ENCODE measurements around the gene HASPIN. TPM values are rescaled to one million over a fixed set of nuclear protein-coding genes. Genes with fewer than 3 reads are reported as not detected.
A peak's percentile ranks its signal among the peaks of the same experiment; 100 is the strongest.

HASPIN gene
- total and polyA plus RNA-seq, 2 experiments from 2014 or later, result 6.1 to 35.1 TPM

GRCh38 chr17:3766779-3767178 is 43.1 kb downstream of the HASPIN start:
- Histone ChIP-seq H3K27me3 (ENCODE audit: insufficient read depth) (no peaks in the 10 kb centered on the region), H3F3A (replicated peaks; ENCODE audit: low read depth) (no peaks in the 10 kb centered on the region), H3K36me3 (ENCODE audit: insufficient read depth) (no peaks in the 10 kb centered on the region), H3K4me2 (no peak overlapping the region), H3K4me3 (no peak overlapping the region), H3K27ac (ENCODE audit: low read depth) (no peak overlapping the region), H2AFZ (no peak overlapping the region), H3K9me2 (ENCODE audit: insufficient read depth) (no peaks in the 10 kb centered on the region), H3K79me2 (replicated peaks; ENCODE audit: insufficient read depth) (no peaks in the 10 kb centered on the region), H3K4me1 (ENCODE audit: insufficient read depth) (no peaks in the 10 kb centered on the region; the same call in 1 of the 2 replicates), H4K20me1 (replicated peaks; ENCODE audit: insufficient read depth) (no peaks in the 10 kb centered on the region)
- Mint-ChIP-seq H3K36me3 (ENCODE audit: low read depth) (no peaks in the 10 kb centered on the region), H3K9me3 (peaks cover 12% of the 10 kb centered on the region; the same call in 1 of the 3 replicates), H3K27me3 (ENCODE audit: insufficient read depth, low read depth, poor library complexity) (peaks cover 7% of the 10 kb centered on the region), H3K27ac (no peak overlapping the region), H3K4me1 (peaks cover 18% of the 10 kb centered on the region), H3K4me3 (no peak overlapping the region)
- TF ChIP-seq NANOG (IDR thresholded peaks at IDR 0.05; ENCODE audit: borderline replicate concordance) (no peak), ZNF114 (CRISPR knock-in tag; IDR thresholded peaks at IDR 0.05) (no peak), REST (IDR thresholded peaks at IDR 0.05; ENCODE audit: unreplicated experiment) (no peak), CREB1 (CRISPR knock-in tag; IDR thresholded peaks at IDR 0.05; ENCODE audit: low read depth) (no peak), EZH2 (IDR thresholded peaks at IDR 0.05; ENCODE audit: low read depth, unreplicated experiment) (no peak), ZNF331 (CRISPR knock-in tag; IDR thresholded peaks at IDR 0.05; ENCODE audit: low read depth) (no peak), POLR2AphosphoS5 (IDR thresholded peaks at IDR 0.05; ENCODE audit: low read depth) (no peak)
- no peak for ATAC-seq
- DNase-seq (ENCODE audit: low spot score), result no peak

GRCh38 chr17:3768341-3768740 is 44.6 kb downstream of the HASPIN start:
- Histone ChIP-seq H3K4me1 (ENCODE audit: insufficient read depth) (no peaks in the 10 kb centered on the region; the same call in 1 of the 2 replicates), H3K27ac (ENCODE audit: low read depth) (no peak overlapping the region), H3K36me3 (ENCODE audit: insufficient read depth) (no peaks in the 10 kb centered on the region), H3K4me3 (no peak overlapping the region), H4K20me1 (replicated peaks; ENCODE audit: insufficient read depth) (no peaks in the 10 kb centered on the region), H3K27me3 (ENCODE audit: insufficient read depth) (no peaks in the 10 kb centered on the region), H3F3A (replicated peaks; ENCODE audit: low read depth) (no peaks in the 10 kb centered on the region), H2AFZ (peak overlapping the region; percentile 89), H3K9me2 (ENCODE audit: insufficient read depth) (no peaks in the 10 kb centered on the region), H3K79me2 (replicated peaks; ENCODE audit: insufficient read depth) (no peaks in the 10 kb centered on the region), H3K4me2 (no peak overlapping the region)
- Mint-ChIP-seq H3K4me3 (no peak overlapping the region), H3K4me1 (peaks cover 25% of the 10 kb centered on the region), H3K9me3 (peaks cover 12% of the 10 kb centered on the region; the same call in 1 of the 3 replicates), H3K27ac (no peak overlapping the region), H3K36me3 (ENCODE audit: low read depth) (no peaks in the 10 kb centered on the region), H3K27me3 (ENCODE audit: insufficient read depth, low read depth, poor library complexity) (peaks cover 10% of the 10 kb centered on the region)
- DNase-seq (ENCODE audit: low spot score) (no peak), ATAC-seq (no peak)
- no peak for TF ChIP-seq ZNF462 (CRISPR knock-in tag; IDR thresholded peaks at IDR 0.05)
- TF ChIP-seq CTCF (conservative IDR thresholded peaks at IDR 0.05; ENCODE audit: low read depth in 2 of 2), result no peak
- no peak for TF ChIP-seq NANOG (IDR thresholded peaks at IDR 0.05; ENCODE audit: borderline replicate concordance)
- TF ChIP-seq ETS1 (IDR thresholded peaks at IDR 0.05), result no peak

All from GM23338 (cell line).